ENCODE results near the gene CSNK1G1. TPM values are rescaled to one million over a fixed set of nuclear protein-coding genes. Genes with fewer than 3 reads are reported as not detected.
"Not testable (repeated sequence)": the region's sequence is repeated elsewhere in the genome, so short reads cannot be mapped to it uniquely, and the experiment has no call there.

The CSNK1G1 gene
- total RNA-seq, 5 donors from 2014 or later (not counting 1 experiment from before 2014, with no cell fraction given), result 22.3 to 25.6 (median 23.6) TPM

DNA sequence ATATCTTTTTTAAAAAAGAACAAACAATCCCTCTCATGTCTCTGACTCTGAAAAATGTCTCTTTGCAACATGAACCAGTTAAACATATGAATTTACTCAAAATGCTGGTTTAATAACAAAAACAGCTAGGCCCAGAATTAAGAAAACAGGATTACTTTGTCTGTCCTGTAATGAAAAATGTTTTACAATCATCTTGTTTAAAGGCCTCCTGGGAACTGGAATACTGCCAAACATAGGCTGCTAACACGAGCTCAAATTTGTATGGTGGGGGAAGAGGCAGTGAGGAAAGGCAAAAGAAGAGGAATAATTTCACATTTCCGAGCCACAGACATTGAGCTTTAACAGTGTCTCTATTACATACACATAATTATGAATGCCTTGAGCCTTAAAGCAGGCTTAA is 131.5 kb downstream of the CSNK1G1 start:
- no peaks in the 10 kb centered on the region for H3K27me3 Mint-ChIP-seq
- H3K36me3 Mint-ChIP-seq, result peaks cover 34% of the 10 kb centered on the region
- DNase-seq (no peak), ATAC-seq (replicated peaks in 1 of 4) (no peak)
- Histone ChIP-seq H3K4me1 (ENCODE audit: control insufficient read depth in 1 of 2, extremely low read depth in 1 of 2, insufficient read depth in 2 of 2, low read length in 2 of 2) (peaks cover 0 to 4% of the 10 kb centered on the region in 2 experiments), H3K36me3 (ENCODE audit: control insufficient read depth in 2 of 2, extremely low read depth in 1 of 2, insufficient read depth in 1 of 2, low read length in 1 of 2) (peaks cover 0 to 3% of the 10 kb centered on the region in 2 donors), H3K4me3 (ENCODE audit: control insufficient read depth in 1 of 2, extremely low read depth in 1 of 2, low read length in 1 of 2) (no peak overlapping the region), H3K27me3 (replicated peaks in 1 of 2; ENCODE audit: control insufficient read depth in 2 of 2, extremely low read depth in 1 of 2, insufficient read depth in 2 of 2, low read length in 1 of 2) (no peaks in the 10 kb centered on the region), H3K27ac (ENCODE audit: low read length) (no peak overlapping the region), H3K9me3 (no peaks in the 10 kb centered on the region)
- peaks cover 0 to 3% (median 0%) of the 10 kb centered on the region in 3 donors for H3K9me3 Mint-ChIP-seq
- H3K4me3 Mint-ChIP-seq, result no peak overlapping the region
- ChIA-PET CTCF (no interaction called here), POLR2A (interaction anchor here in 1 of 2 donors (0.5 kb wide), 1 partner anchor 10 kb away, joined by 5 read pairs; no protein-coding TSS in a partner anchor)
- H3K4me1 Mint-ChIP-seq, result peaks cover 5 to 17% (median 11%) of the 10 kb centered on the region in 3 donors
- WGBS (ENCODE audit: insufficient coverage), result no CpG with 5 or more reads among the region's 2 CpGs
- H3K27ac Mint-ChIP-seq, result no peak overlapping the region

DNA sequence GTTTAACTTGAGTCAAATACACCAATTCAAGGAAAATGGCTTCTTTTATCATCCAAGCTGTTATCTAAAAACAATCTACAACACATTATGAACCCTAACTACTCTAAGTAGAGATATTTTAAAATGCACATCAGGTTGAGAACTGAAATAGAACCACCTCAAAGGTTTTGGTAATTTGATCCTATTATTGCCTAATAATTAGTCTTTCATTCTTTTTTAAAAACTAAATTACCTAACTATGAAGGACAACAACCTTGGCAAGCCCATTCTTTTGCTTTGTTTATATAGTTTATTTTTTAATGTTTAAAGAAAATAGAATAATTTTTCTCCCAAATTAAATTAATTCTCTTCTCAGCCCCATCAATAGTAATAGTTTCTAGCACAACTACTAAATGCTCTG is 132.1 kb downstream of the CSNK1G1 start:
- no peak for ATAC-seq (replicated peaks in 1 of 4)
- Mint-ChIP-seq H3K36me3 (peaks cover 29% of the 10 kb centered on the region), H3K27ac (no peak overlapping the region), H3K27me3 (no peaks in the 10 kb centered on the region), H3K4me3 (no peak overlapping the region), H3K9me3 (peaks cover 0 to 3% (median 0%) of the 10 kb centered on the region in 3 donors), H3K4me1 (peaks cover 0 to 13% (median 6%) of the 10 kb centered on the region in 3 donors)
- no peak for DNase-seq
- POLR2A ChIA-PET, result no interaction called here
- Histone ChIP-seq H3K27ac (ENCODE audit: low read length) (no peak overlapping the region), H3K4me1 (ENCODE audit: control insufficient read depth in 1 of 2, extremely low read depth in 1 of 2, insufficient read depth in 2 of 2, low read length in 2 of 2) (no peaks in the 10 kb centered on the region), H3K27me3 (replicated peaks in 1 of 2; ENCODE audit: control insufficient read depth in 2 of 2, extremely low read depth in 1 of 2, insufficient read depth in 2 of 2, low read length in 1 of 2) (no peaks in the 10 kb centered on the region), H3K4me3 (ENCODE audit: control insufficient read depth in 1 of 2, extremely low read depth in 1 of 2, low read length in 1 of 2) (no peak overlapping the region), H3K36me3 (ENCODE audit: control insufficient read depth in 2 of 2, extremely low read depth in 1 of 2, insufficient read depth in 1 of 2, low read length in 1 of 2) (peaks cover 0 to 3% of the 10 kb centered on the region in 2 donors), H3K9me3 (no peaks in the 10 kb centered on the region)
- CTCF ChIA-PET, result no interaction called here

DNA sequence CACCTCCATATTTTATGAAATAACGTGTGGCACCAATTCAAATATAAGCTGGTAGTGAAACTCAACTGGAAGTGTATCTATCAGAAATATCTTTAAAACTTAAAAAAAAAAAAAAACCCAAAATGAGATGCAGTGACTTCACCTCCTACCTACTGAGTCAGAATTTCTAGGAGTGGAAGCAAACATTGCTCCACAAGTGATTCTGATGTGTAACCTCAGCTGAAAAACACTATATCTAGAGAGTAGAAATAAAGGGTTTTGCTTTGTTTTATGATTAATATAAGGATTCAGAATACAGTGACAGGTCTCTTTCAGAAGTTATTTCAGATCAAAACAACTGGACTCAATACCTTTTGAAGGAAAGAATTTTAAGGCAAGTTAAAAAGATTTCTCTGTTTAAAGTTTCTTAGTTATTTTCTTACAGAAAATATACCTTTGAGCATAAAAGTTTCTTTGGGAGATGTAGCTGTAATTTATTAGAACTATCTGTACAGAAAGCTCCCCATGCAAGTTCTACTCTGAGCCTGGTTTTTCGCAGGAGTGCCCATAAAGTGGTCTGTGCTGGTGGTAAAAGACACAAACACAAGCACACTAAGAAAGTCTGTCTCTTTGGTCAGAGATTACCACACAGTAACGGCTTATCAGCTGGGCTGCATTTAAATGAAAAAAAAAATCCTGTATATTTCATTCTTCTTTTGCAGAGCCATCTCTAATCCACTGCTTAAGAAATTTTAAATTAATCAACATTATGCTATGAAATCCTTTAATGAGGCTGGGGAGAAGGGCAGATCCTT is 133.2 kb downstream of the CSNK1G1 start:
- POLR2A ChIA-PET, result interaction anchor here (0.6 to 0.7 kb wide), 3 partner anchors 22 to 869 kb away, joined by 3 to 14 read pairs (median 4); no protein-coding TSS in a partner anchor
- DNase-seq (no peak), ATAC-seq (replicated peaks in 1 of 4) (no peak)
- no peaks in the 10 kb centered on the region for H3K27me3 Mint-ChIP-seq
- Histone ChIP-seq H3K27ac (ENCODE audit: low read length) (no peak overlapping the region), H3K36me3 (ENCODE audit: control insufficient read depth in 2 of 2, extremely low read depth in 1 of 2, insufficient read depth in 1 of 2, low read length in 1 of 2) (peaks cover 0 to 3% of the 10 kb centered on the region in 2 donors), H3K9me3 (no peaks in the 10 kb centered on the region), H3K4me1 (ENCODE audit: control insufficient read depth in 1 of 2, extremely low read depth in 1 of 2, insufficient read depth in 2 of 2, low read length in 2 of 2) (no peaks in the 10 kb centered on the region), H3K4me3 (ENCODE audit: control insufficient read depth in 1 of 2, extremely low read depth in 1 of 2, low read length in 1 of 2) (no peak overlapping the region), H3K27me3 (replicated peaks in 1 of 2; ENCODE audit: control insufficient read depth in 2 of 2, extremely low read depth in 1 of 2, insufficient read depth in 2 of 2, low read length in 1 of 2) (no peaks in the 10 kb centered on the region)
- WGBS (ENCODE audit: insufficient coverage), result no CpG with 5 or more reads among the region's 3 CpGs
- peaks cover 0 to 3% (median 0%) of the 10 kb centered on the region in 3 donors for H3K9me3 Mint-ChIP-seq
- peaks cover 0 to 8% (median 6%) of the 10 kb centered on the region in 3 donors for H3K4me1 Mint-ChIP-seq
- no peak overlapping the region for H3K4me3 Mint-ChIP-seq
- CTCF ChIA-PET, result interaction anchor here (0.6 to 1.0 kb wide), 2 partner anchors 9 to 1480 kb away, joined by 3 to 4 read pairs; no protein-coding TSS in a partner anchor
- H3K27ac Mint-ChIP-seq, result no peak overlapping the region
- peaks cover 26% of the 10 kb centered on the region for H3K36me3 Mint-ChIP-seq

DNA sequence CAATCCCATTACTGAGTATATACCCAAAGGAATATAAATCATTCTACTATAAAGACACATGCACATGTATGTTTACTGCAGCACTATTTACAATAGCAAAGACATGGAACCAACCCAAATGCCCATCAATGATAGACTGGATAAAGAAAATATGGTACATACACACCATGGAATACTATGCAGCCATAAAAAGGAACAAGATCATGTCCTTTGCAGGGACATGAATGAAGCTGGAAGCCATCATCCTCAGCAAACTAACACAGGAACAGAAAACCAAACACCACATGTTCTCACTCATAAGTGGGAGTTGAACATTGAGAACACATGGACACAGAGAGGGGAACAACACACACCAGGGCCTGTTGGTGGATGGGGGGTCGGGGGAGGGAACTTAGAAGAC is 134.1 kb downstream of the CSNK1G1 start:
- H3K4me3 Mint-ChIP-seq; H3K4me1 ChIP-seq (ENCODE audit: control insufficient read depth in 1 of 2, extremely low read depth in 1 of 2, insufficient read depth in 2 of 2, low read length in 2 of 2); H3K9me3 ChIP-seq; POLR2A ChIA-PET; DNase-seq; H3K36me3 ChIP-seq (ENCODE audit: control insufficient read depth in 2 of 2, extremely low read depth in 1 of 2, insufficient read depth in 1 of 2, low read length in 1 of 2); ATAC-seq (replicated peaks in 1 of 4); H3K27me3 ChIP-seq (replicated peaks in 1 of 2; ENCODE audit: control insufficient read depth in 2 of 2, extremely low read depth in 1 of 2, insufficient read depth in 2 of 2, low read length in 1 of 2); H3K9me3 Mint-ChIP-seq; H3K27ac ChIP-seq (ENCODE audit: low read length); H3K4me1 Mint-ChIP-seq; H3K27ac Mint-ChIP-seq; H3K27me3 Mint-ChIP-seq; H3K4me3 ChIP-seq (ENCODE audit: control insufficient read depth in 1 of 2, extremely low read depth in 1 of 2, low read length in 1 of 2): not testable (repeated sequence)
- CTCF ChIA-PET, result interaction anchor here in 1 of 2 donors (0.6 kb wide), 1 partner anchor 1479 kb away, joined by 3 read pairs; no protein-coding TSS in a partner anchor
- H3K36me3 Mint-ChIP-seq, result peaks cover 19% of the 10 kb centered on the region
- WGBS (ENCODE audit: insufficient coverage), result no CpG with 5 or more reads among the region's 1 CpG

DNA sequence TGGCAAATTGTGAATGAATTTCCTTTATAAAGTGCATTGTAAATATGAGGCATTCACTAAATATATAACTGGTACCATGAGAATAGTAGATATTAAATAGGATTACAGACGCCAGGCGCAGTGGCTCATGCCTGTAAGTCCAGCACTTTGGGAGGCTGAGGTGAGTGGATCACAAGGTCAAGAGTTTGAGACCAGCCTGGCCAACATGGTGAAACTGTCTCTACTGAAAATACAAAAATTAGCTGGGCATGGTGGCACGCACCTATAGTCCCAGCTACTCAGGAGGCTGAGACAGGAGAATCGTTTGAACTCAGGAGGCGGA is 138.6 kb downstream of the CSNK1G1 start:
- DNase-seq; H3K4me3 Mint-ChIP-seq; H3K4me1 Mint-ChIP-seq; H3K4me1 ChIP-seq (ENCODE audit: control insufficient read depth in 1 of 2, extremely low read depth in 1 of 2, insufficient read depth in 2 of 2, low read length in 2 of 2); H3K27ac Mint-ChIP-seq; H3K27me3 Mint-ChIP-seq; H3K4me3 ChIP-seq (ENCODE audit: control insufficient read depth in 1 of 2, extremely low read depth in 1 of 2, low read length in 1 of 2); H3K27ac ChIP-seq (ENCODE audit: low read length); H3K9me3 ChIP-seq; POLR2A ChIA-PET; H3K36me3 ChIP-seq (ENCODE audit: control insufficient read depth in 2 of 2, extremely low read depth in 1 of 2, insufficient read depth in 1 of 2, low read length in 1 of 2); ATAC-seq (replicated peaks in 1 of 4); H3K27me3 ChIP-seq (replicated peaks in 1 of 2; ENCODE audit: control insufficient read depth in 2 of 2, extremely low read depth in 1 of 2, insufficient read depth in 2 of 2, low read length in 1 of 2); H3K9me3 Mint-ChIP-seq: not testable (repeated sequence)
- CTCF ChIA-PET, result interaction anchor here in 1 of 2 donors (0.6 kb wide), 1 partner anchor 517 kb away, joined by 6 read pairs; no protein-coding TSS in a partner anchor
- H3K36me3 Mint-ChIP-seq, result peaks cover 27% of the 10 kb centered on the region
- 93% methylated on average over 2 of the region's 5 CpGs for WGBS (ENCODE audit: insufficient coverage)

DNA sequence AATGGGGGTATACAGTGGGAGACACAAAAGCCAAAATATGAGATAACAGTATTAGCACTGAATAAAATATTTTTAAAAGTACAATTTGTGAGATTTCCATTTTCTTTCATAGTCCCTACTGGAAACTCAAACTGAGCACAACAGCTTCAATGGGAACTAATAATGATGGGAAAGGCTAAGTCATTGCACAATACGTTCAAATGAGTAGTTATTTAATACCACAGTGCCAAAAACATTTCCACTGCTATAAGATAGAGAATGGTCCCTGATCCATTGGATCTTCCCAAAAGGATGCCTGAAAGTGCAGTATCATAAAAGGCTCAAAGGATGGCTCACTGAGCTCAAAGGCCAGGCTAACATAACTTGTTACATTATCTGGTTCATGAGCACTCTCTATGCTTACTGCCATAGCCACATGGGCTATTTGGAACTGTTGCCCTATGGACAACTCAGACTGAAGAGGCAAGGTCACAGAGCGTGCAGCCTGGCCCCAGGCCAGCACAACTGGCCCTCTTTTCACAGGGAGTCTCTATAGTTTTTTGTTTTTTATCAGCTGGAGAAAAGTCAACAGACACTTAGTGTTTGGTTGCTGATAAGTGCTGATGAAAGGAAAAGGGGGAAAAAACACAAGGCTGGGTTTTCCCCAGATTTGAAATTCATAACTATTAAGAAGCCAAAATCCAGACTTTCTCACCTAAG is 139.1 kb downstream of the CSNK1G1 start:
- H3K4me3 ChIP-seq (ENCODE audit: control insufficient read depth in 1 of 2, extremely low read depth in 1 of 2, low read length in 1 of 2), result no peak overlapping the region
- H3K27me3 Mint-ChIP-seq, result no peaks in the 10 kb centered on the region
- H3K27ac Mint-ChIP-seq, result no peak overlapping the region
- ATAC-seq (replicated peaks in 1 of 4), result no peak
- H3K4me1 Mint-ChIP-seq, result peaks cover 0 to under 1% (median 0%) of the 10 kb centered on the region in 3 donors
- POLR2A ChIA-PET, result no interaction called here
- no CpG with 5 or more reads among the region's 2 CpGs for WGBS (ENCODE audit: insufficient coverage)
- peaks cover 0 to 9% of the 10 kb centered on the region in 2 donors for H3K36me3 ChIP-seq (ENCODE audit: control insufficient read depth in 2 of 2, extremely low read depth in 1 of 2, insufficient read depth in 1 of 2, low read length in 1 of 2)
- no peaks in the 10 kb centered on the region for H3K4me1 ChIP-seq (ENCODE audit: control insufficient read depth in 1 of 2, extremely low read depth in 1 of 2, insufficient read depth in 2 of 2, low read length in 2 of 2)
- no peak overlapping the region for H3K27ac ChIP-seq (ENCODE audit: low read length)
- DNase-seq, result no peak
- no peaks in the 10 kb centered on the region for H3K9me3 ChIP-seq
- H3K27me3 ChIP-seq (replicated peaks in 1 of 2; ENCODE audit: control insufficient read depth in 2 of 2, extremely low read depth in 1 of 2, insufficient read depth in 2 of 2, low read length in 1 of 2), result no peaks in the 10 kb centered on the region
- H3K36me3 Mint-ChIP-seq, result peaks cover 24% of the 10 kb centered on the region
- no peak overlapping the region for H3K4me3 Mint-ChIP-seq
- CTCF ChIA-PET, result interaction anchor here in 1 of 2 donors (0.9 kb wide), 1 partner anchor 12 kb away, joined by 3 read pairs; no protein-coding TSS in a partner anchor
- no peaks in the 10 kb centered on the region for H3K9me3 Mint-ChIP-seq
